K562 (cell line): Measurements from ENCODE around the gene CDC42EP2. TPM values are rescaled to one million over a fixed set of nuclear protein-coding genes. Genes with fewer than 3 reads are reported as not detected.

ENCODE experiments used
- CEBPG ChIP-seq, 3 experiments: fragments of 200-800 bp in 1 of 3; sonication (Bioruptor generic) in 1 of 3; sonication (generic) in 1 of 3; formaldehyde crosslinking in 1 of 3; IDR thresholded peaks in 2 of 3; conservative IDR thresholded peaks in 1 of 3; 2 replicates each; pipeline versions ENCODE4 v1.6.1 to v1.8.0; 2016 to 2022; ENCODE audit warnings: missing compliant biosample characterization in 2 of 3, missing genetic modification characterization in 2 of 3, mild to moderate bottlenecking in 1 of 3, missing genetic modification reagents in 1 of 3
- CTCF ChIP-seq, 3 experiments: IDR thresholded peaks in 2 of 3; conservative IDR thresholded peaks in 1 of 3; 2 replicates each; pipeline ENCODE4 v1.5.1; 2011 to 2012; ENCODE audit warnings: low read length in 3 of 3, mild to moderate bottlenecking in 3 of 3, control low read depth in 2 of 3, improper control_type of control experiment in 1 of 3, inconsistent platforms in 1 of 3, low read depth in 1 of 3, mixed read lengths in 1 of 3, moderate library complexity in 1 of 3; ENCODE audit not compliant: insufficient read depth in 2 of 3
- E2F5 ChIP-seq: sonication (generic); formaldehyde crosslinking; IDR thresholded peaks from 2 replicates; pipeline ENCODE4 v1.8.0; 2022; ENCODE audit warnings: mild to moderate bottlenecking, missing genetic modification reagents
- HEY1 ChIP-seq: fragments of 250-450 bp; sonication (Bioruptor Pico); IDR thresholded peaks from 2 replicates; pipeline ENCODE4 v1.5.0; 2020; ENCODE audit warnings: mild to moderate bottlenecking, moderate library complexity, borderline replicate concordance
- HMGXB4 ChIP-seq: sonication (generic); formaldehyde crosslinking; IDR thresholded peaks from 2 replicates; pipeline ENCODE4 v1.8.1; 2023; ENCODE audit warnings: mild to moderate bottlenecking, missing genetic modification reagents
- HNRNPL ChIP-seq: fragments of 200-400 bp; formaldehyde crosslinking; IDR thresholded peaks from 2 replicates; pipeline ENCODE4 v1.6.1; 2017; ENCODE audit warnings: low read depth, mild to moderate bottlenecking, low read length
- HNRNPUL1 ChIP-seq: fragments of 200-400 bp; formaldehyde crosslinking; IDR thresholded peaks from 2 replicates; pipeline ENCODE4 v1.6.1; 2017; ENCODE audit warnings: low read length
- MTA3 ChIP-seq: fragments of 450-650 bp; formaldehyde crosslinking; IDR thresholded peaks from 2 replicates; pipeline ENCODE4 v1.6.1; 2017; ENCODE audit warnings: mild to moderate bottlenecking, borderline replicate concordance
- MYNN ChIP-seq, 2 experiments: sonication (generic); formaldehyde crosslinking in 1 of 2; IDR thresholded peaks; 2 replicates each; pipeline versions ENCODE4 v1.5.0 to v1.6.1; 2016 to 2020; ENCODE audit warnings: antibody characterized with exemption in 1 of 2, missing genetic modification reagents in 1 of 2
- PBX2 ChIP-seq, 2 experiments: IDR thresholded peaks in 1 of 2; conservative IDR thresholded peaks in 1 of 2; 2 replicates each; pipeline ENCODE4 v1.6.1; 2016; ENCODE audit warnings: low read depth in 2 of 2, mild to moderate bottlenecking in 1 of 2, missing compliant biosample characterization in 1 of 2, missing genetic modification characterization in 1 of 2, moderate library complexity in 1 of 2
- PHB ChIP-seq: fragments of 250-450 bp; sonication (Bioruptor Pico); IDR thresholded peaks from 2 replicates; pipeline ENCODE4 v1.5.0; 2021
- PHF8 ChIP-seq: fragments of 200-600 bp; sonication (generic); IDR thresholded peaks from 2 replicates; pipeline ENCODE4 v1.6.1; 2012; ENCODE audit warnings: mixed run types, mild to moderate bottlenecking, inconsistent platforms, low read length, moderate library complexity, borderline replicate concordance
- PURB ChIP-seq: sonication (generic); formaldehyde crosslinking; IDR thresholded peaks from 2 replicates; pipeline ENCODE4 v1.9.0; 2021; ENCODE audit warnings: low read depth, mild to moderate bottlenecking, missing genetic modification reagents
- SOX6 ChIP-seq: fragments of 450-650 bp; IDR thresholded peaks from 2 replicates; pipeline ENCODE4 v1.6.1; 2014; ENCODE audit warnings: mild to moderate bottlenecking
- TBL1XR1 ChIP-seq, 2 experiments: IDR thresholded peaks; 2 replicates each; pipeline ENCODE4 v1.6.1; 2012; ENCODE audit warnings: improper control_type of control experiment in 2 of 2, low read length in 2 of 2, mild to moderate bottlenecking in 1 of 2
- ZFP91 ChIP-seq: sonication (generic); formaldehyde crosslinking; IDR thresholded peaks from 2 replicates; pipeline ENCODE4 v1.8.0; 2022; ENCODE audit warnings: mild to moderate bottlenecking, missing genetic modification reagents
- ZNF589 ChIP-seq: fragments of 200-800 bp; sonication (Bioruptor generic); IDR thresholded peaks from 2 replicates; pipeline ENCODE4 v1.6.1; 2016; ENCODE audit warnings: low read depth, missing genetic modification characterization, missing compliant biosample characterization
- polyA plus RNA-seq, 8 experiments: library from polyadenylated mRNA; depleted of rRNA in 4 of 8; stranded (reverse) in 5 of 8; unstranded in 3 of 8; fragments of >200 nt; fragmentation: Nextera tagmentation in 2 of 8; fragmentation: Illumina TruSeq in 1 of 8; extraction: Ambion mirVana in 2 of 8; extraction: Trizol in 1 of 8; gene quantifications; 2 replicates each; pipeline versions ENCODE4 v1.2.1 to v1.2.3, GENCODE V29; 2011 to 2014; ENCODE audit warnings: inconsistent platforms in 1 of 8, missing spikeins in 1 of 8
- total RNA-seq, 7 experiments: library from RNA; depleted of rRNA in 6 of 7; stranded (reverse); fragments of >200 nt in 6 of 7; fragmentation: Illumina TruSeq in 2 of 7; extraction: Trizol in 2 of 7; gene quantifications; 2 replicates each; pipeline versions ENCODE4 v1.2.1 to v1.2.3, GENCODE V29; 2011 to 2021; ENCODE audit warnings: low replicate concordance in 1 of 7

Gene CDC42EP2
- total and polyA plus RNA-seq, 9 of the 15 experiments (the other 6 are each of a cell fraction or from before 2014, with no cell fraction given), result 0.27 to 3.5 (median 0.83) TPM; not detected in 1

- TF ChIP-seq CTCF (IDR thresholded peaks at IDR 0.05 in 2 of 3, conservative IDR thresholded peaks at IDR 0.05 in 1 of 3; ENCODE audit: insufficient read depth in 2 of 3, low read depth in 1 of 3, low read length in 3 of 3) (peak; percentile 74 to 93 (median 78)), SOX6 (no peak), ZFP91 (CRISPR knock-in tag) (no peak), PHB (CRISPR knock-in tag) (no peak), HMGXB4 (no peak), CEBPG (CRISPR knock-in tag; IDR thresholded peaks at IDR 0.05) (no peak), CEBPG (tag; conservative IDR thresholded peaks at IDR 0.05 in 1 of 2, IDR thresholded peaks at IDR 0.05 in 1 of 2) (no peak), PURB (CRISPR knock-in tag) (no peak), MYNN (IDR thresholded peaks at IDR 0.05) (no peak), MYNN (CRISPR knock-in tag; IDR thresholded peaks at IDR 0.05) (no peak), TBL1XR1 (IDR thresholded peaks at IDR 0.05; ENCODE audit: low read length in 2 of 2) (0 out of 4 replicates have a peak, but pooled peaks of 1 of the 2 experiments have one; percentile 29), ZNF589 (CRISPR knock-in tag) (no peak), MTA3 (0 out of 2 replicates have a peak, but pooled peaks have one; percentile 34), HNRNPL (no peak), HEY1 (CRISPR knock-in tag) (no peak), PHF8 (no peak), HNRNPUL1 (no peak), PBX2 (CRISPR knock-in tag; IDR thresholded peaks at IDR 0.05; ENCODE audit: low read depth) (no peak), PBX2 (tag; conservative IDR thresholded peaks at IDR 0.05; ENCODE audit: low read depth) (no peak), E2F5 (CRISPR knock-in tag) (no peak)
Measured at GRCh38 chr11:65366340-65366773, 51.7 kb downstream of the CDC42EP2 start (continued).
